ENCODE measurements around the gene ARL16.

- TF ChIP-seq CTCF (IDR thresholded peaks at IDR 0.05; ENCODE audit: low read length) (no peak), EZH2 (optimal IDR thresholded peaks at IDR 0.05; ENCODE audit: low read depth, low read length) (no peak), EZH2phosphoT487 (IDR thresholded peaks at IDR 0.05; ENCODE audit: low read length) (no peak)
Measured at GRCh38 chr17:81687770-81688541, 4.4 kb upstream of the ARL16 start.
